ENCODE data around the gene ZNF45.

ZNF45 gene

GRCh38 chr19:43910884-43911283 lies 24.2 kb downstream of the ZNF45 start:
- DNase-seq (ENCODE audit: insufficient read length, low spot score), result no peak
- FAIRE-seq, result no peak
- TF ChIP-seq CTCF (IDR thresholded peaks at IDR 0.05; ENCODE audit: insufficient read depth, missing control alignments), result no peak

- DNase-seq (ENCODE audit: insufficient read length, low spot score) (no peak), FAIRE-seq (no peak)
- no peak for TF ChIP-seq CTCF (IDR thresholded peaks at IDR 0.05; ENCODE audit: insufficient read depth, missing control alignments)
Observed at GRCh38 chr19:43908659-43909058, 26.4 kb downstream of the ZNF45 start.

GRCh38 chr19:43906774-43907173 lies 28.3 kb downstream of the ZNF45 start:
- no peak for TF ChIP-seq CTCF (IDR thresholded peaks at IDR 0.05; ENCODE audit: insufficient read depth, missing control alignments)
- no peak for DNase-seq (ENCODE audit: insufficient read length, low spot score)
- FAIRE-seq, result no peak

- DNase-seq (ENCODE audit: insufficient read length, low spot score), result no peak
- no peak for TF ChIP-seq CTCF (IDR thresholded peaks at IDR 0.05; ENCODE audit: insufficient read depth, missing control alignments)
- no peak for FAIRE-seq
Observed at GRCh38 chr19:43905897-43906296, 29.2 kb downstream of the ZNF45 start.

- FAIRE-seq (no peak), DNase-seq (ENCODE audit: insufficient read length, low spot score) (no peak)
- TF ChIP-seq CTCF (IDR thresholded peaks at IDR 0.05; ENCODE audit: insufficient read depth, missing control alignments), result no peak
Observed at GRCh38 chr19:43902399-43902798, 32.7 kb downstream of the ZNF45 start.

GRCh38 chr19:43901395-43902390 lies 33.4 kb downstream of the ZNF45 start:
- peak; percentile 21 for FAIRE-seq
- no peak for TF ChIP-seq CTCF (IDR thresholded peaks at IDR 0.05; ENCODE audit: insufficient read depth, missing control alignments)

GRCh38 chr19:43895727-43896308 lies 39.3 kb downstream of the ZNF45 start:
- no peak for TF ChIP-seq CTCF (IDR thresholded peaks at IDR 0.05; ENCODE audit: insufficient read depth, missing control alignments)
- DNase-seq (ENCODE audit: insufficient read length, low spot score) (no peak), FAIRE-seq (no peak)

More at GRCh38 chr19:43901395-43902390, 33.4 kb downstream of the ZNF45 start:
- peak; percentile 37 for DNase-seq (ENCODE audit: insufficient read length, low spot score)
